ENCODE measurements around the gene DNHD1. TPM values are rescaled to one million over a fixed set of nuclear protein-coding genes. Genes with fewer than 3 reads are reported as not detected.

The DNHD1 gene
- total and polyA plus RNA-seq, 2 of the 13 experiments (the other 11 are each of a cell fraction or from before 2014, with no cell fraction given), result 2.7 to 9.3 TPM

DNA sequence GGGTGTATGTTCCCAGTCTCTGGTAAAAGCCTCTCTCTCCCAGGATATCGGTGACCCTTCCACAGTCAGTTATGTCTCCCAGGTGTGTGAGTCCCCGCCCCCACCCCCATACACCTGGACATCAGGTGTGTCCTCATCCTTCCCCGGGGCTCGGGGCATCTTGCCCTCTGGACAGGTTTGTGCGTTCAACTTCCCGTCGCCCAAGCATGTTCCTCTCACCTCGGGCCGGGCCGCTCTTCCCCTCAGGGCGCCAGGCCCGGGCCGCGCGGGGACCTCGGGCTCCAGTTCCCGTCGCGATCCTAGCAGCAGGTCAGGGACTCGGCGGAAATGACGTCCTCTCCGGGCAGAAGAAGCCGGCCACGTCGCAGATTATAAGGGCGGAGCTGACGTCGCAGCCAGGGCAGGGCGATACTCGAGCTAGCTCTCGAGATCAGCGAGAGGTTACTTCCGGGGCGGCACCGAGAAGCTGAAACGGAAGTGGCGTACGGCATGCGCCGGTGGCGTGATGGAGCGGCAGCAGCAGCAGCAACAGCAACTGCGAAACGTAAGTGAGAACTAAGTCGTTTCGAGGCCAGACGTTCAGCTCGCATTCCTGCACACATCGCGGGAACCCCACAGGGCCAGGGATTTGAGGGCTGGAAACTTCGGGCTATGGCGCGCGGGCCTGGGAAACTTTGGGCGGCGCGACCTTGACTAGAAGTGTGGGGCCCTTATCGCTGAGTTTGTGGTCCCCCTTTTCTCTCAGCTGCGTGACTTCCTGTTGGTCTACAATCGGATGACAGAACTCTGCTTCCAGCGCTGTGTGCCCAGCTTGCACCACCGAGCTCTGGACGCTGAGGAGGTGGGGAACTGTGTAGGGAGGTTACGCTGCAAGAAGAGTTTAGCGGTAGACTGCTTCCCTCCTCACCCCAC is 15.8 kb upstream of the DNHD1 start, which contains the start of the genes ARFIP2 and TIMM10B (continued):
- TF ChIP-seq ZNF670 (CRISPR knock-in tag; IDR thresholded peaks at IDR 0.05; ENCODE audit: borderline replicate concordance) (no peak), SP140L (CRISPR knock-in tag; IDR thresholded peaks at IDR 0.05; ENCODE audit: borderline replicate concordance) (0 out of 2 replicates have a peak, but pooled peaks have one; percentile 30), SMAD3 (CRISPR knock-in tag; IDR thresholded peaks at IDR 0.05) (no peak; the same call in 1 of the 2 replicates), RNF2 (conservative IDR thresholded peaks at IDR 0.05; ENCODE audit: low read depth) (peak; percentile 78), ZNF792 (CRISPR knock-in tag; IDR thresholded peaks at IDR 0.05) (peak; percentile 90), NFIC (IDR thresholded peaks at IDR 0.05; ENCODE audit: low read length) (no peak), RXRA (CRISPR knock-in tag; IDR thresholded peaks at IDR 0.05) (peak; percentile 73), SALL1 (CRISPR knock-in tag; IDR thresholded peaks at IDR 0.05) (peak; percentile 88), YEATS4 (CRISPR knock-in tag; IDR thresholded peaks at IDR 0.05; ENCODE audit: borderline replicate concordance) (peak; percentile 90; the same call in 1 of the 2 replicates), ZNF747 (CRISPR knock-in tag; IDR thresholded peaks at IDR 0.05; ENCODE audit: borderline replicate concordance) (peak; percentile 49; the same call in 1 of the 2 replicates), ZNF577 (CRISPR knock-in tag; IDR thresholded peaks at IDR 0.05; ENCODE audit: borderline replicate concordance, low read depth) (no peak), KDM4B (CRISPR knock-in tag; IDR thresholded peaks at IDR 0.05) (no peak), NFE2 (CRISPR knock-in tag; IDR thresholded peaks at IDR 0.05) (no peak), FOXK2 (IDR thresholded peaks at IDR 0.05) (peak; percentile 62; the same call in 1 of the 2 replicates), MTA3 (CRISPR knock-in tag; IDR thresholded peaks at IDR 0.05) (no peak), KDM5A (IDR thresholded peaks at IDR 0.05; ENCODE audit: borderline replicate concordance, low read length) (peak; percentile 82), IRF2 (CRISPR knock-in tag; IDR thresholded peaks at IDR 0.05) (peak; percentile 70), ZNF549 (CRISPR knock-in tag; IDR thresholded peaks at IDR 0.05) (no peak), HOXA7 (CRISPR knock-in tag; IDR thresholded peaks at IDR 0.05) (no peak), ZNF350 (CRISPR knock-in tag; IDR thresholded peaks at IDR 0.05; ENCODE audit: borderline replicate concordance, low read depth) (peak; percentile 87; the same call in 1 of the 2 replicates), FLYWCH1 (CRISPR knock-in tag; IDR thresholded peaks at IDR 0.05) (no peak)
- TF ChIP-seq, protein P1, sequence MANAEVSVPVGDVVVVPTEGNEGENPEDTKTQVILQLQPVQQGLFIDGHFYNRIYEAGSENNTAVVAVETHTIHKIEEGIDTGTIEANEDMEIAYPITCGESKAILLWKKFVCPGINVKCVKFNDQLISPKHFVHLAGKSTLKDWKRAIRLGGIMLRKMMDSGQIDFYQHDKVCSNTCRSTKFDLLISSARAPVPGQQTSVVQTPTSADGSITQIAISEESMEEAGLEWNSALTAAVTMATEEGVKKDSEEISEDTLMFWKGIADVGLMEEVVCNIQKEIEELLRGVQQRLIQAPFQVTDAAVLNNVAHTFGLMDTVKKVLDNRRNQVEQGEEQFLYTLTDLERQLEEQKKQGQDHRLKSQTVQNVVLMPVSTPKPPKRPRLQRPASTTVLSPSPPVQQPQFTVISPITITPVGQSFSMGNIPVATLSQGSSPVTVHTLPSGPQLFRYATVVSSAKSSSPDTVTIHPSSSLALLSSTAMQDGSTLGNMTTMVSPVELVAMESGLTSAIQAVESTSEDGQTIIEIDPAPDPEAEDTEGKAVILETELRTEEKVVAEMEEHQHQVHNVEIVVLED (CRISPR knock-in tag; IDR thresholded peaks at IDR 0.05; ENCODE audit: borderline replicate concordance), result peak; percentile 93
- TF ChIP-seq, protein P2, sequence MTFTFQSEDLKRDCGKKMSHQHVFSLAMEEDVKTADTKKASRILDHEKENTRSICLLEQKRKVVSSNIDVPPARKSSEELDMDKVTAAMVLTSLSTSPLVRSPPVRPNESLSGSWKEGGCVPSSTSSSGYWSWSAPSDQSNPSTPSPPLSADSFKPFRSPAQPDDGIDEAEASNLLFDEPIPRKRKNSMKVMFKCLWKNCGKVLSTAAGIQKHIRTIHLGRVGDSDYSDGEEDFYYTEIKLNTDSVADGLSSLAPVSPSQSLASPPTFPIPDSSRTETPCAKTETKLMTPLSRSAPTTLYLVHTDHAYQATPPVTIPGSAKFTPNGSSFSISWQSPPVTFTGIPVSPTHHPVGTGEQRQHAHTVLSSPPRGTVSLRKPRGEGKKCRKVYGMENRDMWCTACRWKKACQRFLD (CRISPR knock-in tag; IDR thresholded peaks at IDR 0.05; ENCODE audit: borderline replicate concordance), result no peak; the same call in 1 of the 2 replicates
- TF ChIP-seq, protein P3, sequence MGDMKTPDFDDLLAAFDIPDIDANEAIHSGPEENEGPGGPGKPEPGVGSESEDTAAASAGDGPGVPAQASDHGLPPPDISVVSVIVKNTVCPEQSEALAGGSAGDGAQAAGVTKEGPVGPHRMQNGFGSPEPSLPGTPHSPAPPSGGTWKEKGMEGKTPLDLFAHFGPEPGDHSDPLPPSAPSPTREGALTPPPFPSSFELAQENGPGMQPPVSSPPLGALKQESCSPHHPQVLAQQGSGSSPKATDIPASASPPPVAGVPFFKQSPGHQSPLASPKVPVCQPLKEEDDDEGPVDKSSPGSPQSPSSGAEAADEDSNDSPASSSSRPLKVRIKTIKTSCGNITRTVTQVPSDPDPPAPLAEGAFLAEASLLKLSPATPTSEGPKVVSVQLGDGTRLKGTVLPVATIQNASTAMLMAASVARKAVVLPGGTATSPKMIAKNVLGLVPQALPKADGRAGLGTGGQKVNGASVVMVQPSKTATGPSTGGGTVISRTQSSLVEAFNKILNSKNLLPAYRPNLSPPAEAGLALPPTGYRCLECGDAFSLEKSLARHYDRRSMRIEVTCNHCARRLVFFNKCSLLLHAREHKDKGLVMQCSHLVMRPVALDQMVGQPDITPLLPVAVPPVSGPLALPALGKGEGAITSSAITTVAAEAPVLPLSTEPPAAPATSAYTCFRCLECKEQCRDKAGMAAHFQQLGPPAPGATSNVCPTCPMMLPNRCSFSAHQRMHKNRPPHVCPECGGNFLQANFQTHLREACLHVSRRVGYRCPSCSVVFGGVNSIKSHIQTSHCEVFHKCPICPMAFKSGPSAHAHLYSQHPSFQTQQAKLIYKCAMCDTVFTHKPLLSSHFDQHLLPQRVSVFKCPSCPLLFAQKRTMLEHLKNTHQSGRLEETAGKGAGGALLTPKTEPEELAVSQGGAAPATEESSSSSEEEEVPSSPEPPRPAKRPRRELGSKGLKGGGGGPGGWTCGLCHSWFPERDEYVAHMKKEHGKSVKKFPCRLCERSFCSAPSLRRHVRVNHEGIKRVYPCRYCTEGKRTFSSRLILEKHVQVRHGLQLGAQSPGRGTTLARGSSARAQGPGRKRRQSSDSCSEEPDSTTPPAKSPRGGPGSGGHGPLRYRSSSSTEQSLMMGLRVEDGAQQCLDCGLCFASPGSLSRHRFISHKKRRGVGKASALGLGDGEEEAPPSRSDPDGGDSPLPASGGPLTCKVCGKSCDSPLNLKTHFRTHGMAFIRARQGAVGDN (CRISPR knock-in tag; IDR thresholded peaks at IDR 0.05), result peak; percentile 98

All from HepG2 (cell line).